ENCODE results near the gene DTX3. TPM values are rescaled to one million over a fixed set of nuclear protein-coding genes. Genes with fewer than 3 reads are reported as not detected.
"Not testable (repeated sequence)": the region's sequence is repeated elsewhere in the genome, so short reads cannot be mapped to it uniquely, and the experiment has no call there.

The DTX3 gene
- total RNA-seq, 1 donor from 2014 or later, result 1.9 TPM

- DNase-seq, result peak; percentile 89
Measured at GRCh38 chr12:57583008-57583831, 21.4 kb upstream of the DTX3 start.

DNA sequence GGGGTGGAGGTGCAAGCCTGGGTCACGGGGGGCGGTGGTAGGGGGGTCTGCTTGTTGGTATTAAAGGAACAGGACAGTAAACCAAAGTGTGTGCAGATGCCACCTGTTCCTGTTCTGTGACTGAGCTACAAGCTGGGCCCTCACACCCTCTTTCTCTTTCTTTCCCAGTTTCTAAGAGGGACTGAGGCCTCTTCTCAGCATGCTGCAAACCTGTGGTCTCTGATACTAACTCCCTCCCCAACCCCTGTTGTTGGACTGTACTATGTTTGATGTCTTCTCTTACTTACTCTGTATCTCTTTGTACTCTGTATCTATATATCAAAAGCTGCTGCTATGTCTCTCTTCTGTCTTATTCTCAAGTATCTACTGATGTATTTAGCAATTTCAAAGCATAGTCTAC is 20.6 kb upstream of the DTX3 start:
- DNase-seq, result no peak

DNA sequence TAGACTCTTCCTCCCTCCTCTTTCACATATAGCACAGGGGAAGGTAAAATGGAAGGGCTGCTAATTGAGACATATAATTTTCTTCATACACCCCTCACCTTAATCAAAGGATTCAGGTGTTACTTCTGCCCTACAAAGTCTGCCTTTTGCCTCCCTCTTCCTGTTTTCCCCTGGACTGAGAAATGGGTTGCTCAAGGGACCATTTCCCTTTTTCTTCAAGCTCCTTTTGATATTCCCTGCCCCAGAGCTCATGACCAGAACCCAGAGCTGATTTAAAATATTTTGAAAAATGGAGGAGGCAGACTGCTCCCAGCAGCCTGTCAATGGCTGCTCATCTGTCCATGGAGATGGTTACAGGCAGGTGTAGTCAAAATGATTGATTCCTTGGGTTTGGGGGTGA is 19.9 kb upstream of the DTX3 start:
- DNase-seq, result no peak

GRCh38 chr12:57585156-57585555 is 19.5 kb upstream of the DTX3 start:
- DNase-seq, result no peak

- DNase-seq, result no peak
Measured at GRCh38 chr12:57586128-57586527, 18.5 kb upstream of the DTX3 start.

GRCh38 chr12:57586832-57587429 is 17.7 kb upstream of the DTX3 start:
- no peak for DNase-seq

DNA sequence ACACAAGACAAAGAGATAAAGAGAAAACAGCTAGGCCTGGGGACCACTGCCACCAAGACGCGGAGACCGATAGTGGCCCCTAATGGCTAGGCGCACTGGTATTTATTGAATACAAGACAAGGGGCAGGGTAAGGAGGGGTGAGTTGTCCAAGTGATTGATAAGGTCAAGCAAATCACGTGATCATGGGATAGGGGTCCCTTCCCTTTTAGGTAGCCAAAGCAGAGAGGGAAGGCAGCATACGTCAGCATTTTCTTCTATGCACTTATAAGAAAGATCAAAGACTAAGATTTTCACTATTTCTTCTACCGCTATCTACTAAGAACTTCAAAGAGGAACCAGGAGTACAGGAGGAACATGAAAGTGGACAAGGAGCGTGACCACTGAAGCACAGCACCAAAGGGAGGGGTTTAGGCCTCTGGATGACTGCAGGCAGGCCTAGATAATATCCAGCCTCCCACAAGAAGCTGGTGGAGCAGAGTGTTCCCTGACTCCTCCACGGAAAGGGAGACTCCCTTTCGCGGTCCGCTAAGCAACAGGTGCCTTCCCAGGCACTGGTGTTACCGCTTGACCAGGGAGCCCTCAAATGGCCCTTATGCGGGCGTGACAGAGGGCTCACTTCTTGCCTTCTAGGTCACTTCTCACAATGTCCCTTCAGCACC is 15.5 kb upstream of the DTX3 start:
- not testable (repeated sequence) for DNase-seq

- no peak for DNase-seq
Measured at GRCh38 chr12:57590479-57590863, 14.2 kb upstream of the DTX3 start.

GRCh38 chr12:57590864-57591781 is 13.5 kb upstream of the DTX3 start, which contains the start of gene PIP4K2C:
PIP4K2C (plus strand) TSS chr12:57591192; CDS start chr12:57591290, 98 bp downstream.
- peak; percentile 21 for DNase-seq

DNA sequence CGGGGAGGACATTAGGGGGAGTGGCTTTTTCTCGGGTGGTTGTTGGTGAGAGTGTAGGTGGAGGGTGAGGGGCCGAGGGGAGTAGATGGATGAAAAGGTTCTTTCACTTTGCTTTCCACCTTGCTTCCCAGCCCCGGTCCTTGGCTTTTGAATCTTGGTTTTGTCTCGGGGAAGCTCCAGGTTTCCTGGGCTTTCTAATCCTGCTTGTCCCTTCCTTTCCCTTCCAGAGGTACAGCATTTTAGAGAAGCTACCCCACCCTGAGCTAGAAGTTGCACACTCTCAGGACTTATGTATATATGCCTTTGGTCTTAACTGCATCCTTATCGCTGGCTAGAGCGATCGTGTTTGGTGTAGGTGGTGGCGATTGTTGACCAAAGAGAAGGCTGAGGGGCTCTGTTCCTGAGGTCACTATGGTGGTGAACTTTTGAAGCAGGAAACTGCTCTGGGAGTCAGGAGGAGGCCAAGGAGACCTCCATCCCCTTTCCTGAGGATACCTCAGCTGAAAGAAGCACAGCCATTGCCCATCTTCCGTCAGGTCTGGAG is 12.8 kb upstream of the DTX3 start:
- DNase-seq, result no peak

DNA sequence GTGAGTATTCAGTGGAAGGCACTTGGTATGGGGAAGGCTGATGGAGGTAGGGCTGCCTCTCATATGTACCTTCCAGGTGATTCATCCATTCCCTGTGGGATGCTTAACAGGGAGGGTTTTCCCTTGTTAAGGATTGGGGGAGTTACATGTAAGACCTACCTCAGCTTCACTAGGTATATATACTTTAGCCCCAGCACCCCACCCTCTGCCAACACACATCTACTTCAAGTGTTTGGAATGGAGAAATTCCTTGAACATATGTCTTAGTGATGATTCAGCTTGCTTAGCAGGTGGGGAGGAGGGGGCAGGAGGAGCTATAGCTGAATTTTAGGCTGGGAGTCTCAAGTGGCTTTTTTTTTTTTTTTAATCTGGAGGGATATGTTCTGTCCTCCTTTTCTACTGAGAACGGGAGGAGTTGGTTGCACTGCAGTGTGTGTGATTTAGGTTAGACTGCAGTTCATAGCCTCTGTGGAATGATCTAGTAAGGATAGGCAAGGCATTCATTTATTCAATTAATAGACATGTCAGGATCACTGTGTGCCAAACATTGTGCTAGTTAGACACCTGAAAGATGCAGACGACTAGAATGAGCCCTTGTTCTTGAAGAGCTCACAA is 12.0 kb upstream of the DTX3 start:
- no peak for DNase-seq

- no peak for DNase-seq
Measured at GRCh38 chr12:57593187-57593586, 11.4 kb upstream of the DTX3 start.

GRCh38 chr12:57600395-57600794 is 4.2 kb upstream of the DTX3 start:
- no peak for DNase-seq

DNA sequence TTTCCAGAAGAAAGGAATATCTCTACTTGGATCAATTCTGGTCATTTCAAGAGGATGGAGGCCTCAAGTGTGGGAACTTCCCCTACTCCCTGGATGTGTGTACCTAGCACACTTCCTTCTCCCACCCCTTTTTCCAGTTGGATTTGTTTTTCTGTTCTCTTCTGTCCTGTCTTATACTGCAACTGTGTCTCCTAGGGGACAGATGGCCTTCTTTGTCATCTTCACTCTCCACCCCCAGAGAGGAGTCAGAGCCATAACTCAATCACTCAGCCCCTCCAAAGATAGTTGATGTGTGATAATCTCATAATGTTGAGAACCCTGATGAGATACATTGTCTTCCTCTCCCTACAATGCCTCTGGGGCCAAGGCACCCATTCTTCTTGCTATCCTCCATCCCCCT is 2.1 kb upstream of the DTX3 start:
- DNase-seq, result no peak

GRCh38 chr12:57603324-57603723 is 1.3 kb upstream of the DTX3 start:
- DNase-seq, result no peak

GRCh38 chr12:57603815-57604453 is 690 bp upstream of the DTX3 start:
- DNase-seq, result no peak

DNA sequence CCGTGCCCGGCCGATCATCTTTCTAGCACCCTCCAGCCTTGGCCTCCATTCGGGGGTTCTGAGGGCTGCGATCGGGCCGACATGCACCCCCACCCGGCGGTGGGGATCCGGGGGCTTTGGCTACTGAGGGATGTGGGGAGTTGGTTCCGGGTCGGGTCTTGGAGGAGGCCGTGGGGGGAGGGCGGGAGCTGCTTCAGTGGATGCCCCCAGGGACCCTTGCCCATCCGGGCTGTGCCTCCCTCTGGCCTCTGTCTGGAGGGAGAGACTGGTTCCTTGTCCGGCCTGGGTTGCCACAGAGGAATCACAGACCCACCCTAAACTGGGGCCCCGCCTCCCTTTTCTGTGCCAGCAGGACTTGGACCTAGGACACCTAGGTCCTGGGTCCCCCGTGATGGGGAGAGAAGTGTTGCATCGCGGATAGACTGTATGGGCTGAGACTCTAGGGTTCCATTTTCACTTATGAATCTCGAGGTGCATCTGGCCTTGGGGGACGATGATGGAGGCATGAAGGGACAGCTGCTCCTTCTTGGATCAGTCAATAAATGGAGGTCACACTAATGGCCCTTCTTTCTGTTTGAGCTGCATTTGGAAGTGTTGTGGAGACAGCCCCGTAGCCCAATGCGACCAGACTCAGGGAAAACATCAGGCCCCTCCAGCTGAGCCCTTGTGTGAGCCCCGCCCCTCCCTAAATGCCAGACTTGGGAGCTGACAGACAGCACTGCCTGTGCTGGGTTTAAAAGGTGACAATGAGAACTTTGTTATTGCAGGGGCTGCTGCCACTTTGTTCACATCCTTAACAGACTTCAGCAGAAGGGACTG is 577 bp downstream of the DTX3 start:
- no peak for DNase-seq

- DNase-seq, result no peak
Measured at GRCh38 chr12:57605811-57606311, 1.2 kb downstream of the DTX3 start.

GRCh38 chr12:57606399-57606798 is 1.8 kb downstream of the DTX3 start:
- DNase-seq, result no peak

GRCh38 chr12:57606821-57607220 is 2.2 kb downstream of the DTX3 start:
- no peak for DNase-seq
